ENCODE measurements around the gene TP73. TPM values are rescaled to one million over a fixed set of nuclear protein-coding genes. Genes with fewer than 3 reads are reported as not detected.

The TP73 gene
- total RNA-seq, 1 donor from 2014 or later, result 2.2 TPM

- no peaks in the 10 kb centered on the region for H3K9me3 Mint-ChIP-seq (ENCODE audit: low read depth)
- no peak overlapping the region for H3K4me3 Mint-ChIP-seq (ENCODE audit: low read depth)
- H3K27me3 Mint-ChIP-seq, result no peaks in the 10 kb centered on the region
- no peak for DNase-seq (ENCODE audit: low spot score, unreplicated experiment)
- H3K27ac Mint-ChIP-seq, result no peak overlapping the region
- H3K4me1 Mint-ChIP-seq (ENCODE audit: low read depth), result no peaks in the 10 kb centered on the region
- TF ChIP-seq CTCF (IDR thresholded peaks at IDR 0.05; ENCODE audit: unreplicated experiment), result no peak
- peaks cover 10% of the 10 kb centered on the region for H3K36me3 Mint-ChIP-seq (ENCODE audit: insufficient read depth)
Measured at GRCh38 chr1:3634059-3634800, 18.1 kb upstream of the TP73 start.

GRCh38 chr1:3636080-3636479 is 16.2 kb upstream of the TP73 start:
- Mint-ChIP-seq H3K27me3 (no peaks in the 10 kb centered on the region), H3K4me1 (ENCODE audit: low read depth) (no peaks in the 10 kb centered on the region), H3K36me3 (ENCODE audit: insufficient read depth) (peaks cover 10% of the 10 kb centered on the region), H3K9me3 (ENCODE audit: low read depth) (no peaks in the 10 kb centered on the region), H3K27ac (no peak overlapping the region), H3K4me3 (ENCODE audit: low read depth) (no peak overlapping the region)
- no peak for TF ChIP-seq CTCF (IDR thresholded peaks at IDR 0.05; ENCODE audit: unreplicated experiment)
- no peak for DNase-seq (ENCODE audit: low spot score, unreplicated experiment)

GRCh38 chr1:3636531-3636930 is 15.8 kb upstream of the TP73 start:
- Mint-ChIP-seq H3K9me3 (ENCODE audit: low read depth) (no peaks in the 10 kb centered on the region), H3K27ac (no peak overlapping the region), H3K4me1 (ENCODE audit: low read depth) (no peaks in the 10 kb centered on the region), H3K27me3 (no peaks in the 10 kb centered on the region), H3K4me3 (ENCODE audit: low read depth) (no peak overlapping the region), H3K36me3 (ENCODE audit: insufficient read depth) (peaks cover 10% of the 10 kb centered on the region)
- DNase-seq (ENCODE audit: low spot score, unreplicated experiment), result no peak
- no peak for TF ChIP-seq CTCF (IDR thresholded peaks at IDR 0.05; ENCODE audit: unreplicated experiment)

- Mint-ChIP-seq H3K9me3 (ENCODE audit: low read depth) (no peaks in the 10 kb centered on the region), H3K27me3 (no peaks in the 10 kb centered on the region), H3K4me3 (ENCODE audit: low read depth) (no peak overlapping the region), H3K27ac (no peak overlapping the region), H3K4me1 (ENCODE audit: low read depth) (no peaks in the 10 kb centered on the region), H3K36me3 (ENCODE audit: insufficient read depth) (peaks cover 8% of the 10 kb centered on the region)
- TF ChIP-seq CTCF (IDR thresholded peaks at IDR 0.05; ENCODE audit: unreplicated experiment), result no peak
- DNase-seq (ENCODE audit: low spot score, unreplicated experiment), result no peak
Measured at GRCh38 chr1:3638027-3638426, 14.3 kb upstream of the TP73 start.

GRCh38 chr1:3638676-3639075 is 13.6 kb upstream of the TP73 start:
- no peaks in the 10 kb centered on the region for H3K9me3 Mint-ChIP-seq (ENCODE audit: low read depth)
- peaks cover 7% of the 10 kb centered on the region for H3K36me3 Mint-ChIP-seq (ENCODE audit: insufficient read depth)
- H3K4me1 Mint-ChIP-seq (ENCODE audit: low read depth), result no peaks in the 10 kb centered on the region
- TF ChIP-seq CTCF (IDR thresholded peaks at IDR 0.05; ENCODE audit: unreplicated experiment), result no peak
- H3K27me3 Mint-ChIP-seq, result no peaks in the 10 kb centered on the region
- no peak overlapping the region for H3K4me3 Mint-ChIP-seq (ENCODE audit: low read depth)
- H3K27ac Mint-ChIP-seq, result no peak overlapping the region
- no peak for DNase-seq (ENCODE audit: low spot score, unreplicated experiment)
